Fibroblast of lung (primary cell): Measurements from ENCODE around the gene EPB41L1.

Experiments
- CTCF ChIP-seq, 2 donors: IDR thresholded peaks in 1 of 2; conservative IDR thresholded peaks in 1 of 2; 1 replicate in 1 of 2; 2 replicates in 1 of 2; pipeline ENCODE4 v1.5.1; 2011 to 2012; ENCODE audit warnings: low read length in 2 of 2, control low read depth in 1 of 2, inconsistent platforms in 1 of 2, low read depth in 1 of 2, mild to moderate bottlenecking in 1 of 2
- EZH2 ChIP-seq: IDR thresholded peaks from 2 replicates; pipeline ENCODE4 v1.5.1; 2012; ENCODE audit warnings: low read length, control low read depth, mild to moderate bottlenecking; ENCODE audit errors: missing control alignments

- TF ChIP-seq CTCF (conservative IDR thresholded peaks at IDR 0.05 in 1 of 2, IDR thresholded peaks at IDR 0.05 in 1 of 2; ENCODE audit: low read depth in 1 of 2, low read length in 2 of 2) (no peak), EZH2 (no peak)
Measured at GRCh38 chr20:36147690-36148089, 6.8 kb upstream of the EPB41L1 start.
